SJSA1 (cell line): ENCODE data around the gene POU2F2. TPM values are rescaled to one million over a fixed set of nuclear protein-coding genes. Genes with fewer than 3 reads are reported as not detected.

Experiments
- DNase-seq, 2 experiments: peaks; one replicate each; pipeline ENCODE4 v3.0.0-alpha.2; 2015 to 2020; ENCODE audit warnings: low spot score in 2 of 2, low read depth in 1 of 2
- H3K27ac ChIP-seq: fragments of 250-450 bp; sonication (Bioruptor Pico); 2 replicates; pipeline ENCODE4 v1.5.1; 2020; ENCODE audit warnings: mild to moderate bottlenecking, moderate library complexity
- H3K27me3 ChIP-seq: fragments of 250-450 bp; sonication (Bioruptor Pico); replicated peaks from 2 replicates; pipeline ENCODE4 v1.5.1; 2020; ENCODE audit warnings: mild to moderate bottlenecking, moderate library complexity
- H3K36me3 ChIP-seq: fragments of 250-450 bp; sonication (Bioruptor Pico); 2 replicates; pipeline ENCODE4 v1.5.1; 2020; ENCODE audit warnings: mild to moderate bottlenecking
- H3K4me1 ChIP-seq: fragments of 250-450 bp; sonication (Bioruptor Pico); replicated peaks from 2 replicates; pipeline ENCODE4 v1.6.1; 2021; ENCODE audit warnings: mild to moderate bottlenecking
- H3K4me3 ChIP-seq: fragments of 250-450 bp; sonication (Bioruptor Pico); 2 replicates; pipeline ENCODE4 v1.5.1; 2020; ENCODE audit warnings: mild to moderate bottlenecking
- H3K9me3 ChIP-seq: fragments of 250-450 bp; sonication (Bioruptor Pico); replicated peaks from 2 replicates; pipeline ENCODE4 v1.5.1; 2020; ENCODE audit warnings: mild to moderate bottlenecking
- total RNA-seq: library from RNA; depleted of rRNA; stranded (reverse); fragments of >200 nt; shearing (Covaris generic); gene quantifications from 2 replicates; pipeline ENCODE4 v1.2.3, GENCODE V29; 2014

POU2F2 gene
- total RNA-seq, 1 experiment from 2014 or later = 0.05 TPM

DNA sequence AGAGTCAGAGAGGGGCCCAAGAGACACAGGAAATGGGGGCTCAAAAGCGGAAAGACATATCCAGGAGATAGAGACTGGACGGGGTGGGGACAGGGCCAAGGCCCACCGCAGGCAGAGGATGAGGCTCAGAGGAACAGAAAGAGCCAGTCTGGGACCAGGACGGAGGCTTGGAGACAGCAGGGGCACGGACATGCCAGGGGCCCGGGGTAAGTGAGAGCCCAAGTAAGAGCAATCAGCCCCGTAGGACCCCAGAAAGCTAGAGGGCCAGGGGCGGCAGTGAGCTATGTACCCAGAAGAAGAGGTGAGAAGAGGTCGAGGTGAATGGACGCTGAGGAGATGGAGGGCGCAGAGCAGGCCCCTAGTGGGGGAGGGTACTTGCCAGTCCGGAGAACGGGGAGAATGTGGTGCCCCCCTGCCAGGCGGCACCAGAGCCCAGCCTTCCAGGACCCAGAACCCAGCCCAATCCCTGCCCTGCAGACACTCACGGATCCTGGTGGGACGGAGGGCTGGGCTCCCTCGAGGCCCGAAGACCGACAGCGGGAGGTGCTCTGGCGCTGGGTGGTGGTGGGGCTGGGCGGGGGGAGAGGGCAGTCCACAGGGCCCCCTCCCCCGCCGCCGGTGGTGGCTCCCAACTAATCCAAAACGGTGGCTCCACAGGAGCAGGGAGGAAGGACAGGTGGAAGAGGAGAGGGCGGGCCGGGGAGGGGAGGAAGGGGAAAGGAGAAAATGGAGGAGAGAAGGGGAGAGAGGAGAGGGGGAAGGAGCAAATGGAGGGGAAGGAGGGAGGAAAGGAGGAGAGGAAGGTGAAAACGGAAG, 63.3 kb downstream of the POU2F2 start:
- Histone ChIP-seq H3K9me3 (no peaks in the 10 kb centered on the region), H3K4me1 (no peaks in the 10 kb centered on the region), H3K36me3 (no peaks in the 10 kb centered on the region), H3K27ac (no peak overlapping the region), H3K4me3 (no peak overlapping the region), H3K27me3 (peaks cover 37% of the 10 kb centered on the region)
- no peak for DNase-seq

DNA sequence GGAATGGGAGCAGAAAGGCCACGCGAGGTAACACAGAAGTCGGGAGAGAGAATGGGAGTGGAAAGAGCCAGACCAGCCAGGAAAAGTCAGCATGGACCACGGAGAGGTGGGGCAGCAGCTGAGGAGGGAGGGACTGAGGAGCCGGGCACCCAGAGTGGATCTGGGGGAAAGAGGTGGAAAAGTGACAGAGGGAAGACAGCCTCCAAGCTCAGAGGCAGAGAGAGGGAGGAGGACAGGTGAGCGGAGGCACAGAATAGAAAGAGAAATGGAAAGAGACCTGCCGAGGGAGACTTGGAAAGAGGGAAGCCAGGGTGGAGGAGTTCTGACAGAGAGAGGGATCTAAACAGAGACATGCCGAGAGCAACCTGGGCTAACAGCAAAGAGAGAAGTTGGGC, 63.9 kb downstream of the POU2F2 start:
- no peak overlapping the region for H3K4me3 ChIP-seq
- no peak overlapping the region for H3K27ac ChIP-seq
- no peak for DNase-seq
- H3K4me1 ChIP-seq = no peaks in the 10 kb centered on the region
- H3K27me3 ChIP-seq = peaks cover 37% of the 10 kb centered on the region
- H3K9me3 ChIP-seq = no peaks in the 10 kb centered on the region
- H3K36me3 ChIP-seq = no peaks in the 10 kb centered on the region

DNA sequence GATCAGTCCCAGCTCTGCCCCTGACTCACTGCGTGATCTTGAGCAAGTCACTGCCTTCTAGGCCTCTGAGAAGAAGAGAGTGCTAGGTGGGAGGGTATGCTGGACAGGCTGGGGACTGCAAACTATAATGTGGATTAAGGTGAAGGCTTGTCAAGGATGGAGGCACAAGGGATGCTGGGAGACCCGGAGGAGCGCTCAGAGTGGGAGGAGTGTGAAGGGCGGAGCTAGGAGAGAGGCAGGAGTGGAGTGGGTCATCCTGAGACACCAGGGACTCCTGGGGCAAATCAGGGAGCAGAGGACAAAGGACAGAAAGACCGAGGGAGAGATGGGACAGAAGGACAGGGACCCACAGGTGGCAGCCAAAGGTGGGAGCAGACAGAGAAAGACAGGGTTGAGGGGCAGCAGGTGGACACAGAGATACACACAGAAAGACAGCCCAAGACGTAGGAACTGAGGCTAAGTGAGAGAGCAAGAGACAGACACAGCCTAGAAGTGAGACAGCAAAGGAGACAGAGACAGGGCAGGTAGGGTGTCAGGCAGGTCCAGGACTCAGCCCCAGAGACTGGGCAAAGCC, 64.8 kb downstream of the POU2F2 start:
- Histone ChIP-seq H3K4me1 (no peaks in the 10 kb centered on the region), H3K4me3 (no peak overlapping the region), H3K27ac (no peak overlapping the region), H3K27me3 (peaks cover 37% of the 10 kb centered on the region), H3K36me3 (no peaks in the 10 kb centered on the region), H3K9me3 (no peaks in the 10 kb centered on the region)
- DNase-seq = no peak

DNA sequence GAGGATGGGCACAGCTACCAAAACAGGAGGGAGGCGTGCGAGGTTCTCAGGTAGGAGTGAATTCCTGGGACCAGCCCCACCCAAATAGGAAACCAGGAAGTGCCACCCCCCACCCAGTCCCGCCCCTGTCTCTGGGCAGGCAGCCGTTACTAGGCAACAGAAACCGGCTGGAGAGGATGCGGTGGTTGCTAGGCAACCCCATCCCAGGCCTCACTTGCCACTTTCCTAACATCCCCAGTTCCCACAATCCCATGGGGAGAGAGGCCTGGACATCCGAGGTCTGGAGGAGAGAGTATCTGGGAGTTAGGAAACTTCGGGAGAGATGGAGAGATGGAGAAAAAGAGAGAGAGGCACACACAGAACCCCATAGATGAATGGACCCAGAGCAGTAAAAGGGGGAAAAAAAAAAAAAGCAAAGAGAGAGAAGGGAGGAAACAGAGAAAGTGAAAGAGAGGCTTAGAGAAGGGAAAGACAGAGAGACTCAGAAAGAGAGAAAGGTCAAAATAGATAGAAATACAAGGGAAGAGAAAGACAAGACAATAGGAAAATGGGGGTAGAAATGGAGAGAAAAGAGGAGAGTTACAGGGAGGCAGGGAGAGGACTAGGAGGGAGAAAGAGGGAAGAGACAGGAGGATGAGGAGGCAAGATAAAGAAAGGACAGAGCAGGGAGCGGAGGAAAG, 66.0 kb downstream of the POU2F2 start:
- H3K27ac ChIP-seq = no peak overlapping the region
- H3K27me3 ChIP-seq = peaks cover 37% of the 10 kb centered on the region
- no peaks in the 10 kb centered on the region for H3K9me3 ChIP-seq
- DNase-seq = no peak
- H3K4me1 ChIP-seq = no peaks in the 10 kb centered on the region
- H3K4me3 ChIP-seq = no peak overlapping the region
- no peaks in the 10 kb centered on the region for H3K36me3 ChIP-seq

DNA sequence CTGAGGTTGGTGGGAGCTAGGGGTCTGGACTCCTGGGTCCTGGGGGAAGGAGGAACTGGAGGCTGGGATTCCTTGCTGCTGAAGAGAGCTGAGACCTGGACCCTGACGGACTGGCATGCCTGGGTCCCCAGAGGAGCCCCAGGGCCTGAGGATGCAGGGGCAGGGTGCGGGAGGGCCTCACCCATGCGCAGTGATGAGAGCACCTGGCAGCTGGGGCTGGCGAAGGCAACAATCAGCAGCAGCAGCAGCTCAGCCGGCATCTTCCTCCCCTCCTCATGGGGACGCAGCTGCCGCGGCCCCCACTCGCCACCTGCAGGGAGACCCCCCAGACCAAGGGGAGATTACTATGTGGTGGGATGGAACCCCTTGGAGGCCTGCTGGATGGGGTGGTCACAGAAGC, 66.7 kb downstream of the POU2F2 start:
- Histone ChIP-seq H3K4me3 (no peak overlapping the region), H3K27me3 (peaks cover 37% of the 10 kb centered on the region), H3K36me3 (no peaks in the 10 kb centered on the region), H3K27ac (no peak overlapping the region), H3K4me1 (no peaks in the 10 kb centered on the region), H3K9me3 (no peaks in the 10 kb centered on the region)
- DNase-seq = no peak

DNA sequence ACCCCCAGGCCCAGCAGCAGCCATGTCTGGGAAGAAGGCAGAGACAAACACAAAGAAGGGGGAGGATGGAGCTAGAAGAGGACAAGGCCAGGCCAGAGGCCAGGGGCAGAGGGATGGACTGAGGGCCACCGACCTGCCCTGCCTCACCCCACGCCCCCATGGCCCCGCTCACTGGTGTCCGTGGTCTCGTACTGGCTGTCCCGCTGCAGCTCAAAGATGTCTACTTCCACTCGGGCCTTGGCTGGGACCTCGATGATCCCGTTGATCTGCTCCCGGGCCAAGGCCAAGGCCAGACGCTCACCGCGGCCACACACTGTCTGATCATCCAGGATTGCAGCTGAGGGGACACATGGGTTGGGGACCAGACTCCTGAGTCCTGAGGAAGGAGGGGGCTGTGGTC, 67.2 kb downstream of the POU2F2 start:
- Histone ChIP-seq H3K27me3 (peaks cover 37% of the 10 kb centered on the region), H3K9me3 (no peaks in the 10 kb centered on the region), H3K27ac (no peak overlapping the region), H3K4me3 (no peak overlapping the region), H3K36me3 (no peaks in the 10 kb centered on the region), H3K4me1 (no peaks in the 10 kb centered on the region)
- DNase-seq = no peak

DNA sequence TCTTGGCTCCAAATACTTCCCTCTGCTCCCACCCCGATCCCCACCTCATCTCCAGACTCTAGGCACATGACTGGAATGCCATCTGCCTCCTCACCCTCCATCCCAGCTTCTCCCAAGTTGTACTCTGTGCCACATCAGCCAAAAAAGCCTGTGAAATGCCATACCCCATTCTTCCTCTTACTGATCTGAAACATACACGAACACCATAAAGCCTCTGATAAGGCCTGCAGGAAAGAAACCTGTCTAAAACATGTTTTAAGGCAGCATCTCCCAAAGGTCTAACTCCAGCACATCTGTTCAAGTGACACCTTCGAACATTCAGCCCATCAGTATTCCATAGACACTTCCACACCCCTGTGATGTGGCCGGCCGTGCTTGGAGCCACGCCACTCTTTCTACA, 67.8 kb downstream of the POU2F2 start:
- H3K27ac ChIP-seq = no peak overlapping the region
- no peaks in the 10 kb centered on the region for H3K9me3 ChIP-seq
- no peak for DNase-seq
- H3K4me1 ChIP-seq = no peaks in the 10 kb centered on the region
- H3K36me3 ChIP-seq = no peaks in the 10 kb centered on the region
- no peak overlapping the region for H3K4me3 ChIP-seq
- peaks cover 37% of the 10 kb centered on the region for H3K27me3 ChIP-seq

DNA sequence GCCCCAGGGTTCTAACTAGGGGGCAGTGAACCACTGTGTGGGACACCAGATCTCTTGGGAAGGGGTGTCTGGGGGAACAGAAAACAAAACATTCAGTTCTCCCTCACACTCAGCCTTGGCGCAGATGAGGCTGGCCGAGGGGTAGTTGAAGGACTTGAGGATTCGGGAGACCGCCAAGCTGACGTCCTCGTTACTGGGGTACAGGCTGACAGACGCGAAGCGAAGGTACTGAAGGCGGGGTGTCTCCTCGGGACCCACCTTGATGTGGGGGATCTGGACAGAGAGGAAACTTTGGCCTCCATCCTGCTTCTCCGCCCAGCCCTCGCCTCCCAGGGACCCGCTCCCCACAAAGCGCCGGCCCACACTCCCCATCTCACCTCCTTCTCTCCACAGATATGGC, 69.9 kb downstream of the POU2F2 start:
- H3K9me3 ChIP-seq = no peaks in the 10 kb centered on the region
- H3K4me3 ChIP-seq = no peak overlapping the region
- no peaks in the 10 kb centered on the region for H3K36me3 ChIP-seq
- H3K4me1 ChIP-seq = no peaks in the 10 kb centered on the region
- no peak overlapping the region for H3K27ac ChIP-seq
- peaks cover 20% of the 10 kb centered on the region for H3K27me3 ChIP-seq
- no peak for DNase-seq

DNA sequence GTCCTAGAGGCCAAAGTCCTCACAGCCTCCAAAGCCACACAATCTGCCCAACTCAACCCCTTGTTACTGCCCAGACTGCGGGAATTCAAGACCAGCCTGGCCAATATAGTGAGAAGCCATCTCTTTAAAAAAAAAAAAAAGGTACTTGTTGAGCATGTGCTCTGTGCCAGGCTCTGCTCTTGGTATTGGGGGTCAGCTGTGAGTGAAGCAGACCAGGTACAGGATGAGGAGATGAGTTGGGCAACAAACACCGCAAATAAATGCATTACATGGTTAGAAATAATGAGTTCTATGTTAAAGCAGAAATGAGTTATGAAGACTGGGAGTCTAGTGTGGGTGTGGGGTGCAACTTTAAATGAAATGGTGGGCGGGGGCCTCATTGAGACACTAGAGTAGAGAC, 72.1 kb downstream of the POU2F2 start:
- no peaks in the 10 kb centered on the region for H3K36me3 ChIP-seq
- no peak overlapping the region for H3K27ac ChIP-seq
- H3K4me3 ChIP-seq = no peak overlapping the region
- H3K4me1 ChIP-seq = no peaks in the 10 kb centered on the region
- peaks cover 7% of the 10 kb centered on the region; the same call in 1 of the 2 replicates for H3K27me3 ChIP-seq
- DNase-seq = no peak
- H3K9me3 ChIP-seq = no peaks in the 10 kb centered on the region

DNA sequence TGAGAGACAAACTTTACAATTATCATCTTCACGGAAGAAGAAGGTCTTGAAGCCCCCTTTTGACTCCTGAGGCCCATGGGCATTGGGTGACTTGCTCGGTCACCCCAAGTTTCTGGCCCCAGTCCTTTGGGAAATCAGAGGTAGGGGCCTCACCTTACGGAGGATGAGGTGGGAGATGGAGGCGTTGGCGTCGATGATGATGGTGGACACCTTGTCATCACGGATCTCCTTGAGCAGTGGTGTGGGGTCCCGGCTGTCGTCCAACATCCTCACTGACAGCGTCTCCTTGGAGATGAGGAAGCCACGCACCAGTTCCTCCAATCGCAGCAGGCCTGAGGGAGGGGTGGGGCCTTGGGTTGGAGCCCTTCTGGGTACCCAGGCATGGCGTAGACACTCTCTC, 73.0 kb downstream of the POU2F2 start:
- no peaks in the 10 kb centered on the region for H3K36me3 ChIP-seq
- H3K9me3 ChIP-seq = no peaks in the 10 kb centered on the region
- no peak overlapping the region for H3K27ac ChIP-seq
- DNase-seq = no peak
- H3K4me1 ChIP-seq = no peaks in the 10 kb centered on the region
- H3K4me3 ChIP-seq = no peak overlapping the region
- H3K27me3 ChIP-seq = peaks cover under 1% of the 10 kb centered on the region; the same call in 1 of the 2 replicates

DNA sequence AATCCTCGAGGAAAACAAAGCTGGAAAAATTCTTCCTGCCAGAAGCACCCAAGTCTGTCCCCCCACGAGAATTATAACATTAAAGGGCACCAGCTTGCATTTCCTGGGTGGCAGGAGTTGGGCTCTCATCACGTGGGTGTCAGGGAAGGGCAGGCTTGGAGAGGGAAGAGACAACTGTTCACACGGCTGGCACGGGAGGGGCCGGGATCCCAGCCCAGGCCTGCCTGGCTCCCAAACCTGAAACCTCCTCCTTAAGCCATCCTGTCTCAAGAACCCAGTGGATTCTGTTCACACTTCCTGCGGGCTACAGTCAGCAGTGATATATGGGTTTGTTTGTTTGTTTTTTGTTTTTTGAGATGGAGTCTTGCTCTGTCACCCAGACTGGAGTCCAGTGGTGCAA, 74.4 kb downstream of the POU2F2 start:
- DNase-seq = no peak
- Histone ChIP-seq H3K4me3 (no peak overlapping the region), H3K36me3 (no peaks in the 10 kb centered on the region), H3K9me3 (no peaks in the 10 kb centered on the region), H3K27me3 (0 out of 2 replicates have a peak, but pooled peaks cover 4% of the 10 kb centered on the region), H3K4me1 (no peaks in the 10 kb centered on the region), H3K27ac (no peak overlapping the region)

DNA sequence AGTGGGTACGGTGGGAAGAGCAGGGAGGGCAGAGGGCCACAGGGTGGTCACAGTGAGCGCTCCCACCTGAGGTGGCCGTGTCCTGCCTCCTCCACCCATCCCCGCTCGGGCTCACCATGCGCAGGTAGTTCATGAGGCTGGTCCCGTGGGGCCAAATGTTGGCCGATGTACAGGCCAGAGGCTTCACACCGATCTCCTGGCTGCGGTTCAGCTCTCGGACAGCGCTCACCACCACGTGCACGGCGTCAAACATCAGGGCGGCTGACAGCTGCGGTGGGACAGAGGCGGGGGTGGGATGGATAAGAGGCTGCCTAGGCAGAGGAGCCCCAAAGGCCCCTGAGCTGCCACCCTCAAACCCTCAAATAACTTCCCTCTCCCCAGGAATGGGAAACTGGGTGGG, 78.0 kb downstream of the POU2F2 start:
- Histone ChIP-seq H3K27me3 (0 out of 2 replicates have a peak, but pooled peaks cover 4% of the 10 kb centered on the region), H3K36me3 (no peaks in the 10 kb centered on the region)
- DNase-seq = no peak

DNA sequence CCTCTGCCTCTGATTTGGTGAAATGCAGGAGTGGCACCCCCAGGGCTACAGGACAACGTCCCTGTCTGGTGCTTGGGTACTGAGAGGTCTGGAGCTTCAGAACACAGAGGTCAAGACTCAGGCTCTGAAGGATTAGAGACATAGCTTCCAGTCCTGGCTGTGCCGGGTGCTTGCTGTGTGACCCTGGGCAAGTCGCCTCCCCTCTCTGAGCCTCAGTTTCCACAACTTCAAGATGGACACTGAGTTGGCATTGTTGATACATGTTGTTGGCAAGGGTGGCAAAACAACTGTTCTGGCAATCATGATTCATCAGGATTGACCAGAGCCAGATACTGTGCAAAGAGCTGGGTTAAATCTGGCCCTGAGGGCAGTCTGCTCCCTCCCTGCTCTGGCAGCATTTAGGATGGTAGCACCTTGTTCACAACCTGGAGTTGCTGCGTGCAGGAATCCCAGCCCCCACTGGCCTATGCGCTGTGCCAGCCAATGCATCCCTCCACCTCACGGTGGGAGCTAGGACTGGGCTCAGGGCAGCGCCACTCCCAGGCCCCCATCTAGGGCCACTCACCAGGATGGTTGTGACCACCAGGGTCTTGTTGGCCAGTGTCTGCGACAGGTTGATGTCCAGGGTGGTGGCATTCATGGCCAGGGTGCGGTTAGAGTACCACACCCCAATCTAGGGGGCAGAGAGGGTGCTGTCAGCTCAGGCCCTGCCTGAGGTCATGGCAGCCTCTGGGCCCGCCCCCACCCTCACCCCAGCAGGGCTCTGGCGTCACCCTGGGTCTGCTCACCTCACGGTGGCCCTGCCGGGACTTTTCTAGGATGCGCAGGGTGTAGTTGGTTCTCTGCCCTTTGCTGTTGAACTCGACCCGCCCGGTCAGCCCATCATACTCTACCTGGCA, 79.0 kb downstream of the POU2F2 start:
- no peak for DNase-seq
- H3K27me3 ChIP-seq = 0 out of 2 replicates have a peak, but pooled peaks cover 4% of the 10 kb centered on the region
- no peaks in the 10 kb centered on the region; the same call in 1 of the 2 replicates for H3K4me1 ChIP-seq
- no peak overlapping the region for H3K27ac ChIP-seq
- no peaks in the 10 kb centered on the region for H3K9me3 ChIP-seq
- H3K4me3 ChIP-seq = no peak overlapping the region
- H3K36me3 ChIP-seq = no peaks in the 10 kb centered on the region

More for the DNA sequence above, 78.0 kb downstream of the POU2F2 start:
- Histone ChIP-seq H3K4me1 (no peaks in the 10 kb centered on the region; the same call in 1 of the 2 replicates), H3K4me3 (no peak overlapping the region), H3K27ac (no peak overlapping the region), H3K9me3 (no peaks in the 10 kb centered on the region)
